ENCODE measurements around the gene RPA1.

RPA1 gene

DNA sequence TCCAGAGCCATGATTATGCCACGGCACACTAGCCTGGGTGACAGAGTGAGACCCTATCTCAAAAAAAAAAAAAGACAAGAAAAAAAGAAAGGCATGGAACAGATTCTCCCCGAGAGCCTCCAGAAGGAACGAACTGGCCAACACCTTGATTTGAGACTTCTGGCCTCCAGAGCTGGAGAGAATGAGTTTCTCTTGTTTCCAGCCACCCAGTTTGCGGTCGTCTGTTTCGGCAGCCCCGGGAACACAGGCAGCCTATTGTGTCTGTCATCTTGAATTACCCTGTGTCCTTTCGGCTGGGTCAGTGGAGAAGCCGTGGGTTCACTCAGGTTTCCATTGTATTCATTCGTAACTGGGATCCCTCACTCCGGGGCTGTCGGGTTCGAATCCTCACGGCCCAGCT, 83.9 kb downstream of the RPA1 start:
- Histone ChIP-seq H3K4me1 (ENCODE audit: control insufficient read depth in 1 of 2, insufficient read depth in 2 of 2, low read length in 2 of 2) (peaks cover 0 to 2% of the 10 kb centered on the region in 2 donors), H3K4me3 (ENCODE audit: low read depth in 1 of 2, low read length in 2 of 2) (no peak overlapping the region), H3K9me3 (ENCODE audit: control insufficient read depth in 1 of 2, low read length in 2 of 2) (no peaks in the 10 kb centered on the region), H3K36me3 (ENCODE audit: control insufficient read depth in 1 of 2, insufficient read depth in 2 of 2, low read length in 2 of 2) (no peaks in the 10 kb centered on the region), H3K27me3 (ENCODE audit: low read depth, low read length) (peaks cover 5% of the 10 kb centered on the region), H3K27ac (ENCODE audit: low read length) (no peak overlapping the region)

DNA sequence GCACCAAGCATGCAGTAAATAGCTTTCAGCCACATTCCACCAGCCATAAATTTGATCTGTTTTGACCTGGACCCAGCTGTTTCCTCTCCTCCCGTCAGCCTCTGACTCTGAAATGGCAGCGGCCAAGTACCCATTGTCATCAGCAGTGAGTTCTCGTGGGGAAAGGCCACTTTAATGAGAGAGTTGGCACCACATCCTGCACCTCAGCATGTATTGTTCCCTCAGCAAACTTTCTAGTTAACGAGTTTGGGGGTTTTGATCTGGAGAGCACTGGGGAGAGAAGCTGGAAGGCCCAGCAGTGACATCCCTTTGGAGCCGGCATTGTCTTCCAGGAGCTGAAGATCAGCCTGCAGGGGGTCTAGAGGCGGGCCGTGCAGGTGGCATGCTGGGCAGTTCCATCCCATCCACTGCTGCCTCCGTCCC, 84.9 kb downstream of the RPA1 start:
- Histone ChIP-seq H3K36me3 (ENCODE audit: control insufficient read depth in 1 of 2, insufficient read depth in 2 of 2, low read length in 2 of 2) (no peaks in the 10 kb centered on the region), H3K4me1 (ENCODE audit: control insufficient read depth in 1 of 2, insufficient read depth in 2 of 2, low read length in 2 of 2) (no peaks in the 10 kb centered on the region), H3K27ac (ENCODE audit: low read length) (no peak overlapping the region), H3K4me3 (ENCODE audit: low read depth in 1 of 2, low read length in 2 of 2) (no peak overlapping the region), H3K9me3 (ENCODE audit: control insufficient read depth in 1 of 2, low read length in 2 of 2) (no peaks in the 10 kb centered on the region), H3K27me3 (ENCODE audit: low read depth, low read length) (peaks cover 5% of the 10 kb centered on the region)

DNA sequence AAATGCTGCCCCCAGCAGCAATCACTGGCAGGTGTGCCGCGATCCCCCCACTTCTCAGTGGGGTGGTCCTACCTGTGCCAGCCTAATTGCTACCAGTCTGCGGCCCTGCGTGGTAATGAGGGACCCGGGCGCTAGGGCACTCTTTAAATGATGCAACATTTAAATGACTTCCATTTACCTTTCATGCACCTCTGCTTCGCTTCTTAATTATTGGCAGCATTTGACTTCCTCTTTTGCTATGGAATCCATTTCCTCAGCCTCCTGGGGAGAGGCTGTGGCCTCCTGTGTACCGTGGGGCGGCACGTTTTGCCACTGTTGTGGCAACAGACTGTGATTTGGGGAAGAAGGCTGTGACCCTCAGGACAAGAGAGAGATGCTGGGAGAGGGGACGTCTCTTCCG, 86.1 kb downstream of the RPA1 start:
- no peak overlapping the region for H3K4me3 ChIP-seq (ENCODE audit: low read depth in 1 of 2, low read length in 2 of 2)
- H3K36me3 ChIP-seq (ENCODE audit: control insufficient read depth in 1 of 2, insufficient read depth in 2 of 2, low read length in 2 of 2) = no peaks in the 10 kb centered on the region
- no peaks in the 10 kb centered on the region for H3K4me1 ChIP-seq (ENCODE audit: control insufficient read depth in 1 of 2, insufficient read depth in 2 of 2, low read length in 2 of 2)
- H3K9me3 ChIP-seq (ENCODE audit: control insufficient read depth in 1 of 2, low read length in 2 of 2) = no peaks in the 10 kb centered on the region
- no peak overlapping the region for H3K27ac ChIP-seq (ENCODE audit: low read length)
- peaks cover 5% of the 10 kb centered on the region for H3K27me3 ChIP-seq (ENCODE audit: low read depth, low read length)

DNA sequence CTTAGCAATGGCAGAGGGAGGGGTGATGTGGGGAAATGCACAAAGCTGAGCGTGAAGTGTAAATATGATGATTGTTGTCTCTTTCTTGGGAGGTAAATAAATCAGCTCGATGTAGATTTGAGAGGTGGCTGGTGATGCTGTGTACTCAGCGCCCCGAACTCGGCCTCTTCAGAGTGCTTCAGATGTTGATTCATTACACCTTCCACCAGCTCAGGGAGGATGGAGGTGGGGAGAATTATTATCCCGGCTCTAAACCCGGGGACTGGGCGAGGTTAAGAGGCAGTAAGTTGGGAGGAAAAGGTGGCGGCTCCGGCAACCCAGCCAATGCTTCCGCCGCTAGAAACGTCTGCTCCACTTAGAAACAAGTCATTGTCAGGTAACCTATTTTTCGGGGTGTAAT, 86.5 kb downstream of the RPA1 start:
- H3K27me3 ChIP-seq (ENCODE audit: low read depth, low read length) = peaks cover 5% of the 10 kb centered on the region
- no peak overlapping the region for H3K4me3 ChIP-seq (ENCODE audit: low read depth in 1 of 2, low read length in 2 of 2)
- H3K27ac ChIP-seq (ENCODE audit: low read length) = no peak overlapping the region
- H3K36me3 ChIP-seq (ENCODE audit: control insufficient read depth in 1 of 2, insufficient read depth in 2 of 2, low read length in 2 of 2) = no peaks in the 10 kb centered on the region
- H3K4me1 ChIP-seq (ENCODE audit: control insufficient read depth in 1 of 2, insufficient read depth in 2 of 2, low read length in 2 of 2) = no peaks in the 10 kb centered on the region
- H3K9me3 ChIP-seq (ENCODE audit: control insufficient read depth in 1 of 2, low read length in 2 of 2) = no peaks in the 10 kb centered on the region

DNA sequence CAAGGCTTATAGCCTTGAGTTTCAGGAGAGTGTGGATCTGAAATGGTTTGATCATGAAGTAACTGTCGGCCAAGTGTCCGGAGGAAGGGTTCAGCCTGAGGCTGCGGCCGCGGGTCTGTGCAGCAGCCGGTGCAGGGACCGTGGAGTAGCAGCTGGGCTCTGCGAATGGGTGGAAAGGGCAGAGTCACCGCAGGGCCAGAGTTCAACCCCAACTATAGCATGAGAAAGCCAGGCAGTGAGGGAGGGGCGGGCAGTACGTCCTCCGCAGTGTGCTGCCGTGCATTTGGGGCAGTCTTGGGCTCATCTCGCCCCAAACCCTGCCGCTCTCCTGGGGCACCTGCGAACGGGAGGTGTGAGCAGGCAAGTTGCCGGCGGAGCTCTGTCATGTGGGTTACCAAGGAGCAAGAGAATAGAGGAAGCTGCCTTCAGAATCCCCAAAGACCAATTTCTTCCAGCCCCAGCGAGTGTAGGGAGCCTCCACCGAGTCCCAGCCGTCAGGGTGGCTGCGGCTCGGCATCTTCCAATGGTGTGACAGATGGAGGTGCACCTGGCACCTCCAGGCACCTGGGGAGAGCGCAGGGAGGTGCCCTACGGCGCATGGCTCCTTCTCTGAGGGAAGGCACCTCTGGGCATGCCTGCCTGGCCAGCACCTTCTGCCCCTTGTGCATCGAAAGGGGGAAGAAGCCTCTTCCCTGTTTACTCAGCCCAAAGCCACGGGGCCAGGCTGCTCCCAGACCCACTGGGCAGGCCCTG, 87.3 kb downstream of the RPA1 start:
- Histone ChIP-seq H3K9me3 (ENCODE audit: control insufficient read depth in 1 of 2, low read length in 2 of 2) (no peaks in the 10 kb centered on the region), H3K36me3 (ENCODE audit: control insufficient read depth in 1 of 2, insufficient read depth in 2 of 2, low read length in 2 of 2) (no peaks in the 10 kb centered on the region), H3K4me3 (ENCODE audit: low read depth in 1 of 2, low read length in 2 of 2) (no peak overlapping the region), H3K4me1 (ENCODE audit: control insufficient read depth in 1 of 2, insufficient read depth in 2 of 2, low read length in 2 of 2) (no peaks in the 10 kb centered on the region), H3K27me3 (ENCODE audit: low read depth, low read length) (peaks cover 5% of the 10 kb centered on the region), H3K27ac (ENCODE audit: low read length) (no peak overlapping the region)

DNA sequence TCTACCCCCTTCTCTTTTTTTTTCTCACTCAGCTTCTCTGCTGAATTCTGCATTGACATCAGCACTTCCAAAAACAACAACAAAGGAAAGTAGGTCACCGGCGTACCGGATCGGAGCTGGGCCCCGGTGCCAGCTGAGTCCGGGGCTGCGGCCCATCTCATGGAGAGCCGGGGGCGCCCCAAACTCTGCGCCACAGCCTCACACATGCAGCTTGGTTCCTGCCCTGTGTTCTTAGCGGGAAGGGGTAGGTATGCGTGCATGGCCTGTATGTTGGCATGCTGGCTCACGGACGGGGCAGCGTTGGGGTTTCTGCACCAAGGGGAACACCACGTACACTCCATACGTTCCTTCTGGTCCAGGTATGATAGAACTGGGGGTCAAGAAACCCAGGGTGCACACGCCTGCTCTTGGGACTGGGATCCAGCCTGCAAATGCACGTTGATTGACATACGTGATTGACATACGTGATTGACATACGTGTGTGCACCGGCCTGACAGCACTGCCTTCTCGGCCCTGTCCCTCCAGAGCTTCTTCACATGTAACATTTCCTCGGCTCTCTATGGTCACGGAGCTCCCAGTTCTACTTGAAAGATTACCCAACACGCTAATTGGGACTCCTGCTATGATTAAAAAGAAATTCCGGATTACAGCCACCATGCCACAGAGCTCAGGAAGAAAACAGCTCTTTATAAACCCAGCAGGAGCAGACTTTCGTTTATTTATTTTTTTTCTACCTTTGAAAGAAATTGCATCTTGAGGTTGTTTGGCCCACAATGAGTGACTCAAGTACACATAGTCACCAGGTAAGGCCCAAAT, 88.7 kb downstream of the RPA1 start:
- H3K4me3 ChIP-seq (ENCODE audit: low read depth in 1 of 2, low read length in 2 of 2) = no peak overlapping the region
- no peak overlapping the region for H3K27ac ChIP-seq (ENCODE audit: low read length)

DNA sequence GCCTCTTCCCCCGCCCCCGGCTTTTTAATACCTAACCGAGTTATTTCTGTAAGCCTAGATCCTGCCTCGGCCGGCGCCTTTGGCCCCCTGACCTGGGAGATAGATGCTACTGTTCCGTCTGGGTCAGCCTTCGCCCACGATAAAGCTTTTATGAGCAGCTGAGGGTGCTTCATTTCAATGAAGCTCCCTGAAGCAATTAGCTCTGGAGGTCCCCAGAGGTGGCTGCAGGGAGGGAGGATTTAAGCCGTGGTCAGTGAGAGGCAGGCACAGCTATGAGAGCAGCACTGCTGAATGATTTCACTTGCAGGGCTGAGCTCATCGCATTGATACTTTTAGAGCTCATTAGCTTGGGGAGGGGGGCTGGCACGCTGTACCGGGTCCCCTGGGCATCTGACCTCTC, 89.4 kb downstream of the RPA1 start:
- H3K36me3 ChIP-seq (ENCODE audit: control insufficient read depth in 1 of 2, insufficient read depth in 2 of 2, low read length in 2 of 2) = no peaks in the 10 kb centered on the region
- H3K4me1 ChIP-seq (ENCODE audit: control insufficient read depth in 1 of 2, insufficient read depth in 2 of 2, low read length in 2 of 2) = no peaks in the 10 kb centered on the region
- H3K9me3 ChIP-seq (ENCODE audit: control insufficient read depth in 1 of 2, low read length in 2 of 2) = no peaks in the 10 kb centered on the region
- no peak overlapping the region for H3K4me3 ChIP-seq (ENCODE audit: low read depth in 1 of 2, low read length in 2 of 2)
- no peak overlapping the region for H3K27ac ChIP-seq (ENCODE audit: low read length)
- H3K27me3 ChIP-seq (ENCODE audit: low read depth, low read length) = peaks cover 5% of the 10 kb centered on the region

More for the DNA sequence above, 88.7 kb downstream of the RPA1 start:
- H3K4me1 ChIP-seq (ENCODE audit: control insufficient read depth in 1 of 2, insufficient read depth in 2 of 2, low read length in 2 of 2) = no peaks in the 10 kb centered on the region
- peaks cover 5% of the 10 kb centered on the region for H3K27me3 ChIP-seq (ENCODE audit: low read depth, low read length)
- no peaks in the 10 kb centered on the region for H3K9me3 ChIP-seq (ENCODE audit: control insufficient read depth in 1 of 2, low read length in 2 of 2)
- no peaks in the 10 kb centered on the region for H3K36me3 ChIP-seq (ENCODE audit: control insufficient read depth in 1 of 2, insufficient read depth in 2 of 2, low read length in 2 of 2)

DNA sequence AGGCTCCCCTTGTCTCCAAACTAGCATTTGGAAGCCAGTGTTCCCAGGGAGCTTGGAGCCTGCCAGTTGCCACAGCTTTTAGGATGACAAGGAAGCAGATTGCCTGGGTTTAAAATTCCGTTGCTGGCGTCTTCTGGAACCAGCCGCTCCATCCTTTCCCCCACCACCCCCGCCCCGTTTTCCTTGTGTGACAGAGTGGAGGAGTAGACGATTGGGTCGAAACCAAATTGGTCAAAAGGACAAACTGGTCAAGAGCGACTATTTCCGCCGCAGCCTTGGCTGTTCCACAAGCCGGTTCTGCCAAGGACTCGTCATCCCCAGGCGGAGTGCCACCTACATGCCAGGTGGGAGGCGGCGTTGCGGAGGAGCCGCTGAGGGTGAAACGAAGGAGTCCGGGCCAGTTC, 91.1 kb downstream of the RPA1 start:
- no peak overlapping the region for H3K4me3 ChIP-seq (ENCODE audit: low read depth in 1 of 2, low read length in 2 of 2)
- H3K36me3 ChIP-seq (ENCODE audit: control insufficient read depth in 1 of 2, insufficient read depth in 2 of 2, low read length in 2 of 2) = no peaks in the 10 kb centered on the region
- no peaks in the 10 kb centered on the region for H3K9me3 ChIP-seq (ENCODE audit: control insufficient read depth in 1 of 2, low read length in 2 of 2)
- peaks cover 5% of the 10 kb centered on the region for H3K27me3 ChIP-seq (ENCODE audit: low read depth, low read length)
- H3K4me1 ChIP-seq (ENCODE audit: control insufficient read depth in 1 of 2, insufficient read depth in 2 of 2, low read length in 2 of 2) = no peaks in the 10 kb centered on the region
- no peak overlapping the region for H3K27ac ChIP-seq (ENCODE audit: low read length)

DNA sequence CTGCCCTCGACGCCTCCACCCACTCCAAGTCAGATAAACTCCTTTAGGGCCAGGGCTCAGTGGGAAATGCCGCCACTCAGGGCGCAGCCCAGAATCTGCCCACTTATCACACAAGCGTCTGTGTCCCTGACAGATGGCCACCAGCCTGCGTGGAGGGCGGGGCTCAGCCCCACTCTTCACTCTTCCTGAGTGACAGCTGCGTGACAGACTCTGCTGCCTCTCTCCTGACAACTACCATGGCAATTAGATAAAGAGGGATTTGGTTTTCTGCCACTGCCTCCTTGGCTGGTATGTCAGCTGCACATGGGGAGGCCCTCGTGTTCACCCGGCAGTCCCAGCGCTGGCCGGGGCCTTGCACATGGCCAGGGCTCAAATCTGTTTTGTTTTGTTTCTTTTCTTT, 99.2 kb downstream of the RPA1 start:
- H3K27ac ChIP-seq (ENCODE audit: low read length) = no peak overlapping the region
- no peaks in the 10 kb centered on the region for H3K9me3 ChIP-seq (ENCODE audit: control insufficient read depth in 1 of 2, low read length in 2 of 2)
- H3K36me3 ChIP-seq (ENCODE audit: control insufficient read depth in 1 of 2, insufficient read depth in 2 of 2, low read length in 2 of 2) = no peaks in the 10 kb centered on the region
- no peak overlapping the region for H3K4me3 ChIP-seq (ENCODE audit: low read depth in 1 of 2, low read length in 2 of 2)
- H3K4me1 ChIP-seq (ENCODE audit: control insufficient read depth in 1 of 2, insufficient read depth in 2 of 2, low read length in 2 of 2) = peaks cover 0 to 6% of the 10 kb centered on the region in 2 donors
- H3K27me3 ChIP-seq (ENCODE audit: low read depth, low read length) = no peaks in the 10 kb centered on the region

DNA sequence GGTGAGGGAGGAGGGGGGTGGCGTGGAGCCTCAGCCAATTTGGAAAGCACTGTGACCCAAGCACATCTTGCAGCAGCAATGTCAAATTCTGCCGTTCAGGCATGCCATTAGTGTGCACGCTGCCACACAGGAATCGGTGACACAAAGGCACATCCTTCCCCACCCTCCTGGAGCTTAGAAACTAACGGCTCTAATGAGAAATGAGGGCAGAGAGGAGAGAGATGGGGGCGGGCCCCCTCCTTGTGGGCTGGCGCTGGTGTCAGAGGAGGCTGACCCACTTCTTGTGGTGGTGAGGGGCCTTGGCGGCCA, 100.5 kb downstream of the RPA1 start:
- H3K36me3 ChIP-seq (ENCODE audit: control insufficient read depth in 1 of 2, insufficient read depth in 2 of 2, low read length in 2 of 2) = no peaks in the 10 kb centered on the region
- H3K9me3 ChIP-seq (ENCODE audit: control insufficient read depth in 1 of 2, low read length in 2 of 2) = no peaks in the 10 kb centered on the region
- H3K4me3 ChIP-seq (ENCODE audit: low read depth in 1 of 2, low read length in 2 of 2) = no peak overlapping the region
- H3K27ac ChIP-seq (ENCODE audit: low read length) = no peak overlapping the region
- H3K27me3 ChIP-seq (ENCODE audit: low read depth, low read length) = no peaks in the 10 kb centered on the region
- H3K4me1 ChIP-seq (ENCODE audit: control insufficient read depth in 1 of 2, insufficient read depth in 2 of 2, low read length in 2 of 2) = peaks cover 0 to 6% of the 10 kb centered on the region in 2 donors

DNA sequence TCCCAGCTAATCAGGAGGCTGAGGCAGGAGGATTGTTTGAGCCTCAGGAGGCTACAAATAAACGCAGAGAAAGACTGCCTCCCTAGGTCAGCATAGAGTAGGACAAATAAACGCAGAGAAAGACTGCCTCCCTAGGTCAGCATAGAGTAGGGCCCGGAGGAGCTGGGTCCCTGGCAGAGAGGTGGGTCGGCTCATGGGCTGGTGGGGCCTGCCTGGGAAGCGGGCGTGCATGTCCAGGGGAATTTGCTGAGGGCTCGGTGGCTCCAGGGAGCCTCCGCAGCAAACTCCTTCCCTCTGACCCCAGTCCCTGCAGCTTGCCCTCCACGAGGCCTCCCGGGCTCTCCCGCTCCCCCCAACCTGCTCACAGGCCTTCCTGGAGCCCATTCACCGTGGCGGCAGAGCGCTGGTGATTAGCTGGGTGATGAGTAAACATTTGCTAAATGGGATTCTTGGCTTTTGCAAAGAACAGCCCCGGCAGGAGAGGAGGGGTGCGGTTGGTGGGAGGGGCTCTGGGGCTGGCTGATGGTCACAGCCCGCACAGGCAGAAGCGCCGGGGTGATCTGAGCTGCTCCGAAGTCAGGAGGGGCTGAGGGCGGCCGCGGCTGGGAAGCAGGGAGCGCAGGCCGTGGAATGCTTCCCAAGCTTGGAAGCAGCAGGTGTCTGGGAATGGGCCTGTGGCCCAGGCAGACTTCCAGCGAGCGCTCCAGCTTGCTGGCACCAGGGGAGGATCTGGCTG, 102.2 kb downstream of the RPA1 start:
- Histone ChIP-seq H3K4me3 (ENCODE audit: low read depth in 1 of 2, low read length in 2 of 2) (no peak overlapping the region), H3K36me3 (ENCODE audit: control insufficient read depth in 1 of 2, insufficient read depth in 2 of 2, low read length in 2 of 2) (no peaks in the 10 kb centered on the region), H3K4me1 (ENCODE audit: control insufficient read depth in 1 of 2, insufficient read depth in 2 of 2, low read length in 2 of 2) (peaks cover 0 to 6% of the 10 kb centered on the region in 2 donors), H3K27me3 (ENCODE audit: low read depth, low read length) (no peaks in the 10 kb centered on the region), H3K9me3 (ENCODE audit: control insufficient read depth in 1 of 2, low read length in 2 of 2) (no peaks in the 10 kb centered on the region), H3K27ac (ENCODE audit: low read length) (no peak overlapping the region)
